H7 (cell line): Measurements from ENCODE around the gene ETV6. TPM values are rescaled to one million over a fixed set of nuclear protein-coding genes. Genes with fewer than 3 reads are reported as not detected.
"Not testable (repeated sequence)": the region's sequence is repeated elsewhere in the genome, so short reads cannot be mapped to it uniquely, and the experiment has no call there.

ENCODE experiments used
- DNase-seq: peaks from one replicate; pipeline ENCODE4 v3.0.0; 2012
- H3K27me3 ChIP-seq: 2 replicates; pipeline ENCODE4 v1.6.0; 2011; ENCODE audit warnings: mild to moderate bottlenecking, low read length; ENCODE audit not compliant: control insufficient read depth, insufficient read depth
- H3K36me3 ChIP-seq: replicated peaks from 2 replicates; pipeline ENCODE4 v1.5.1; 2011; ENCODE audit warnings: low read length; ENCODE audit not compliant: control insufficient read depth, insufficient read depth
- H3K4me3 ChIP-seq: 2 replicates; pipeline ENCODE4 v1.5.1; 2011; ENCODE audit warnings: low read depth, mild to moderate bottlenecking, control low read depth, low read length, moderate library complexity; ENCODE audit not compliant: insufficient read depth
- total RNA-seq: library from RNA; depleted of rRNA; stranded (reverse); fragments of >200 nt; shearing (Covaris generic); gene quantifications from 2 replicates; pipeline ENCODE4 v1.2.3, GENCODE V29; 2014

ETV6 gene
- total RNA-seq, 1 experiment from 2014 or later, result 5.7 TPM

DNA sequence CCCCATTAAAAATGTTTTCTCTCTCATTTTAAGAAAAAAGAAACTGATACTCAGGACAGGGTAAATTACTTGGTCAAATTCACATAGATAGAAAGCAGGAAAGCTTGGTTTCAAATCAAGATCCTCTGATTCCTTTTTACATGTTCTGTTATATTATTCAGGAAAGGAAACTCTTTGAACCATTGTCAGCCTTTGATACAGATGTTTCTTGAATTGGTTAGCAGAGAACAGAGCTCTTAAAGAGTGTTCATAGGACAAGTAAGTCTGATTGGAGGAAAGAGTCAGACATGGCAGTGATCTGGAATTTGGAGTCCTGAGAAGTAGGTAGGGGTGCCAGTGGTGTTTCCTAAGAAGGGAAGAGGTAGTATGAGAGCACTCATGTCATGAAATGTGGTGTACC, 256.1 kb downstream of the ETV6 start:
- no peaks in the 10 kb centered on the region for H3K27me3 ChIP-seq
- no peak for DNase-seq
- H3K4me3 ChIP-seq, result no peak overlapping the region
- H3K36me3 ChIP-seq, result no peaks in the 10 kb centered on the region

- Histone ChIP-seq H3K27me3 (no peaks in the 10 kb centered on the region), H3K4me3 (no peak overlapping the region), H3K36me3 (no peaks in the 10 kb centered on the region)
- DNase-seq, result no peak
Measured at GRCh38 chr12:11906286-11906935, 256.9 kb downstream of the ETV6 start.

GRCh38 chr12:11907625-11908024, 258.2 kb downstream of the ETV6 start:
- no peaks in the 10 kb centered on the region for H3K27me3 ChIP-seq
- no peaks in the 10 kb centered on the region for H3K36me3 ChIP-seq
- H3K4me3 ChIP-seq, result no peak overlapping the region
- no peak for DNase-seq

DNA sequence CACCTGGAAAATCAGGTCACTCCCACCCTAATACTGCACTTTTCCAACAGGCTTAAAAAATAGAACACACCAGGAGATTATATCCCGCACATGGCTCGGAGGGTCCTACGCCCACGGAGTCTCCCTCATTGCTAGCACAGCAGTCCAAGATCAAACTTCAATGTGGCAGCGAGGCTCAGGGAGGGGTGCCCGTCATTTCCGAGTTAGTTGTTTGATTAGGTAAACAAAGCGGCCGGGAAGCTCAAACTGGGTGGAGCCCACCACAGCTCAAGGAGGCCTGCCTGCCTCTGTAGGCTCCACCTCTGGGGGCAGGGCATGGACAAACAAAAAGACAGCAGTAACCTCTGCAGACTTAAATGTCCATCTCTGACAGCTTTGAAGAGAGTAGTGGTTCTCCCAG, 259.9 kb downstream of the ETV6 start:
- not testable (repeated sequence) for H3K27me3 ChIP-seq, H3K4me3 ChIP-seq, DNase-seq

DNA sequence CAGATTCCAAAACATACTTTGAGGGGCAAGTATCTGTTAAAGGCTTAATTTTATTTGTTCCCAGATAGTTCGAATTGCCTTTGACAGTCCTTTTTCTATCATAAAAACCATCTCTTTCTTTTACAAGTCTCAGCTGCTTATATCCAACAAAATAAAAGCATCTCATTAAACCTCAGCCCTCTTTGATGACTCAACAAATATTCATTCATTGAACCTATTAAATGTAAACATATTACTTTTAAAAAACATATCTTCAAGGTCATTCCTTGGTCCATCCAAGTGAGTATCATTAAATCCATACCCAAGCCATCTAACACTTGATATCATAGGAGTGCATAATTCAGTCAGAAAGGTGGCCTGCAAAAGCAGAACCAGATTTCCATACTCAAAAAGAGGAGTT, 266.6 kb downstream of the ETV6 start:
- Histone ChIP-seq H3K27me3 (no peaks in the 10 kb centered on the region), H3K36me3 (no peaks in the 10 kb centered on the region), H3K4me3 (no peak overlapping the region)
- DNase-seq, result no peak

More for the DNA sequence above, 259.9 kb downstream of the ETV6 start:
- H3K36me3 ChIP-seq, result not testable (repeated sequence)

DNA sequence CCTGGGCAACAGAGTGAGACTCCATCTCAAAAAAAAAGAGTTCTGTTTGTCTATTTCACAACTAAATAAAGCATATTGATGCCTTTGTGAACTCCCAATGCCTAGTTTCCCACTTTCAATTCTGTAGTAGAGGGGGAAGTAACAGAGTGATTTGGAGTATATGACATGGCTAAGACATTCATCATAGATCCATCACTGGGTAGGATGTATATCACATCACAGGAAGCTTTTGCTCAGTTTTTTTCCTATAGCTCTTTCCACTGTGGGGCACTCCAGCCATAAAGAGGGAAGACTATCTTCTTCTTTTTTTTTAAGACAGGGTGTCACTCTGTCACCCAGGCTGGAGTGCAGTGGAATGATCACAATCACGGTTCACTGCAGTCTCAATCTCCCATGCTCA, 267.3 kb downstream of the ETV6 start:
- Histone ChIP-seq H3K4me3 (no peak overlapping the region), H3K36me3 (no peaks in the 10 kb centered on the region), H3K27me3 (no peaks in the 10 kb centered on the region)
- no peak for DNase-seq

GRCh38 chr12:11917501-11917900, 268.0 kb downstream of the ETV6 start:
- no peak overlapping the region for H3K4me3 ChIP-seq

DNA sequence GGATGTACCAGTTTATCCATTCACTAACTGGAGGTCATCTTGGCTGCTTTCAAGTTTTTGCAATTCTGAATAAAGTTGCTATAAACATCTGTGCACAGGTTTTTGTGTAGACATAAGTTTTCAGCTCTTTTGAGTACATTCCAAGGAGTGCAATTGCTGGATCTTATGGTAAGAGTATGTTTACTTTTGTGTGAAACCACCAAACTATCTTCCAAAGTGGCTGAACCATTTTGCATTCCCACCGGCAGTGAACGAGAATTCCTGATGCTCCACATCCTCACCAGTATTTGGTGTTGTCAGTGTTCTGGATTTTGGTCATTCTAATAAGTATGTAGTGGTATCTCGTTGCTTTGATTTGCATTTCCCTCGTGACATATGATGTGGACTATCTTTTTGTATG, 270.8 kb downstream of the ETV6 start:
- no peaks in the 10 kb centered on the region for H3K27me3 ChIP-seq
- no peak for DNase-seq
- no peak overlapping the region for H3K4me3 ChIP-seq
- no peaks in the 10 kb centered on the region for H3K36me3 ChIP-seq

More at GRCh38 chr12:11917501-11917900, 268.0 kb downstream of the ETV6 start:
- H3K36me3 ChIP-seq, result no peaks in the 10 kb centered on the region
- DNase-seq, result no peak
- no peaks in the 10 kb centered on the region for H3K27me3 ChIP-seq

DNA sequence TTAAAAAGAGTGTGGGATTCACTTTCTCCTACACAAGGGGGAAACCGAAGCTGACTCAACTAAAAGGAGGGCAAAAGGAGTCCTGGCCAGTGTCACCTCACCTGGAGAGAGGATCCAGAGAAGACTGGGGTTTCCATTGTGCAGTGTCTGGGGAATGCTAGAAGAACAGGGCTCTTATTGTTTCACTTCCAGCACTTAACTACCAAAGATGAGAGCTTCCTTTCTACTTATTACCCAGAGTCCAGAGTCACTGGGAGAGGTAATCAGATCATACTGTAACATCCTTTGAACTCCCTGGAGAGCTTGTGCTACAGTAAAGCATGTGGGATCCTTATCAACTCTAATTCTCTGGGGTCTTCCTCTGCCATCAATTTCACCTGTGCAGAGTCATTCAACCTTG, 272.9 kb downstream of the ETV6 start:
- Histone ChIP-seq H3K4me3 (no peak overlapping the region), H3K36me3 (no peaks in the 10 kb centered on the region), H3K27me3 (no peaks in the 10 kb centered on the region)
- DNase-seq, result no peak

- Histone ChIP-seq H3K4me3 (no peak overlapping the region), H3K36me3 (no peaks in the 10 kb centered on the region)
- no peak for DNase-seq
Measured at GRCh38 chr12:11923067-11923466, 273.6 kb downstream of the ETV6 start.

DNA sequence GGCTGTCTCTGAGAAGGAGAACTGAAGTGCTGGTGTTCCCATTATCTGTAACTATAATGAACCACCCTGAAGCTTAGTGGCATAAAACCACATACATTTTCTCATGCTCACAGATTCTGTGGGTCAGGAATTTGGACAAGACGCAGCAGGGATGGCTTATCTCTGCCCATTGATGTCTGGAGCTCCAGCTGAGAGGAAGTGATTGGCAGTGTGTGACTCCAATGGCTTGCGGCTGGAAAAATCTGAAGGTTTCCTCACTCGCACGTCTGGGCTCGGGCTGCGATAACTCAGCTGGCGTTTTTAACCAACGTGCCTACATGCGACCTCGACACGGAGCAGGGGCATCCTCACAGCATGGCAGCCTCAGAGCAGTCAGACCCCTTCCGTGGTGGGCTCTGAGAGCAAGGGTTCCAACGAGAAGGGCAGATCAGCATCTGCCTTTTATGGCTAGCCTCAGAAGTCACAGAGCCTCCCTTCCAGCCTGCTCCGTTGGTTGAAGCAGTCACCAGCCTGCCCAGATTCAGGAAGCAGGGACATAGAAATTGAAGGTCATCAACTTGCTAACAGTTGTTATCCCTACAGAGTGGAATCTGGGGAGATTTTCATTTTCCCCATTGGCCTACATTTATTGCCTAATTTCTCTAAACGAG, 277.9 kb downstream of the ETV6 start:
- Histone ChIP-seq H3K36me3 (no peaks in the 10 kb centered on the region), H3K27me3 (no peaks in the 10 kb centered on the region), H3K4me3 (no peak overlapping the region)
- no peak for DNase-seq

More at GRCh38 chr12:11923067-11923466, 273.6 kb downstream of the ETV6 start:
- no peaks in the 10 kb centered on the region for H3K27me3 ChIP-seq

DNA sequence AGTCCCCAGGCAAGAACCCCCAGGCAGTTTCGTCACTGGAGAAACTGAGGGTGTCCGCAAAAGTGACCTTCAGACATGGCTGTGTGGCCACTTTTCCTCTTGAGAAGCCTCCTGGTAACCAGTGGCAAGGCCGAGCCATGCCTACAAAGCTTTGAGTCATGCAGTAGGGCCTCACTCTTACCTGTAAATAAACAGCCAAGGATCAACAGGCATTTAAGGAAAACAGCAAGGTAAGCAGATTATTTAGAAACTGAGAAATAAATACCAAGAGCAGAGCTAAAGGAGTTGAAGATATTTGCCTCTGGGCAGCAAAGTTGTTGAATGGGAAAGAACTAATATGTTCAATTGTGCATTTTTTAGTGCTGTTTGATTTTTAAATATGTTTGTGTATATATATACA, 280.2 kb downstream of the ETV6 start:
- no peaks in the 10 kb centered on the region for H3K27me3 ChIP-seq
- H3K4me3 ChIP-seq, result no peak overlapping the region
- H3K36me3 ChIP-seq, result no peaks in the 10 kb centered on the region
- DNase-seq, result no peak

DNA sequence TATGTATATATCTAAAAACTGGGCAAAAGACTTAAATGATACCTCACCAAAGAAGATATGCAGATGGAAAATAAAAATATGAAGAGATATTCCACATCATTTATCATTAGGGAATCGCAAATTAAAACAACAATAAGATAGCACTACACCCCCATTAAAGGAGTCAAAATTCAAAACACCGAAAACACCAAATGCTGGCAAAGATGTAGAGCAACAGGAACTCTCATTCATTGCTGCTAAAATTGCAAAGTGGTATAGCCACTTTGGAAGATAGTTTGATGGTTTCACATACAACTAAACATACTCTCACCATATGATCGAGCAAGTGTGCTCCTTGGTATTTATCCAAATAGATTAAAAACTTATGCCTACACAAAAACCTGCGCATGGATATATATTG, 289.7 kb downstream of the ETV6 start:
- no peaks in the 10 kb centered on the region for H3K36me3 ChIP-seq
- no peak for DNase-seq

GRCh38 chr12:11941606-11942337, 292.3 kb downstream of the ETV6 start:
- Histone ChIP-seq H3K36me3 (no peaks in the 10 kb centered on the region), H3K4me3 (no peak overlapping the region)
- DNase-seq, result no peak

More for the DNA sequence above, 289.7 kb downstream of the ETV6 start:
- H3K27me3 ChIP-seq, result no peaks in the 10 kb centered on the region
- H3K4me3 ChIP-seq, result no peak overlapping the region

More at GRCh38 chr12:11941606-11942337, 292.3 kb downstream of the ETV6 start:
- no peaks in the 10 kb centered on the region for H3K27me3 ChIP-seq
